Keratinocyte (primary cell): ENCODE measurements around the gene HP1BP3.

Source experiments
- CTCF ChIP-seq, 3 experiments: IDR thresholded peaks in 1 of 3; conservative IDR thresholded peaks in 1 of 3; optimal IDR thresholded peaks in 1 of 3; 2 replicates in 2 of 3; 3 replicates in 1 of 3; pipeline versions ENCODE3 to v1.5.1; 2011; ENCODE audit warnings: low read length in 3 of 3, mild to moderate bottlenecking in 3 of 3, moderate library complexity in 2 of 3, control low read depth in 1 of 3, inconsistent platforms in 1 of 3; ENCODE audit not compliant: insufficient read depth in 2 of 3; ENCODE audit errors: extremely low read depth in 1 of 3
- EZH2 ChIP-seq: IDR thresholded peaks from one replicate; pipeline ENCODE4 v1.6.1; 2012; ENCODE audit warnings: inconsistent platforms, mild to moderate bottlenecking, low read length, moderate library complexity

- TF ChIP-seq EZH2: no peak
- TF ChIP-seq CTCF (optimal IDR thresholded peaks at IDR 0.05 in 1 of 3, IDR thresholded peaks at IDR 0.05 in 1 of 3, conservative IDR thresholded peaks at IDR 0.05 in 1 of 3; ENCODE audit: extremely low read depth in 1 of 3, insufficient read depth in 2 of 3, low read length in 3 of 3): no peak
Measured at GRCh38 chr1:20836230-20836629, 49.1 kb upstream of the HP1BP3 start.
